Mesenchymal stem cell (in vitro differentiated cells and primary cell): ENCODE results near the gene DLEC1.
A peak's percentile ranks its signal among the peaks of the same experiment; 100 is the strongest.

Source experiments
- DNase-seq: peaks from one replicate; pipeline ENCODE4 v3.0.0-alpha.2; 2013
- H2AFZ ChIP-seq: one replicate; pipeline ENCODE4 v1.6.1; 2013; ENCODE audit warnings: low read depth, mild to moderate bottlenecking, control low read depth, inconsistent platforms, low read length, moderate library complexity
- H2AK5ac ChIP-seq: 2 replicates; pipeline ENCODE4 v1.6.1; 2013; ENCODE audit warnings: low read length, moderate library complexity, mild to moderate bottlenecking, inconsistent platforms; ENCODE audit not compliant: severe bottlenecking
- H2BK120ac ChIP-seq: one replicate; pipeline ENCODE4 v1.6.1; 2013; ENCODE audit warnings: low read depth, mild to moderate bottlenecking, inconsistent platforms, low read length, moderate library complexity
- H2BK12ac ChIP-seq, 2 experiments: one replicate each; pipeline ENCODE4 v1.6.1; 2013; ENCODE audit warnings: inconsistent platforms in 2 of 2, low read length in 2 of 2, mild to moderate bottlenecking in 2 of 2, moderate library complexity in 2 of 2, control low read depth in 1 of 2
- H2BK15ac ChIP-seq: one replicate; pipeline ENCODE4 v1.6.1; 2013; ENCODE audit warnings: mild to moderate bottlenecking, low read depth, inconsistent platforms; ENCODE audit not compliant: poor library complexity, severe bottlenecking
- H2BK5ac ChIP-seq: 2 replicates; pipeline ENCODE4 v1.6.1; 2013; ENCODE audit warnings: low read depth, mild to moderate bottlenecking, low read length, control low read depth, inconsistent platforms; ENCODE audit not compliant: poor library complexity, severe bottlenecking
- H3K14ac ChIP-seq, 2 experiments: one replicate each; pipeline ENCODE4 v1.6.1; 2013; ENCODE audit warnings: inconsistent platforms in 2 of 2, low read length in 2 of 2, control low read depth in 1 of 2, mild to moderate bottlenecking in 1 of 2, moderate library complexity in 1 of 2
- H3K18ac ChIP-seq, 2 experiments: one replicate each; pipeline ENCODE4 v1.6.1; 2013; ENCODE audit warnings: inconsistent platforms in 2 of 2, low read length in 2 of 2, control low read depth in 1 of 2, low read depth in 1 of 2, mild to moderate bottlenecking in 1 of 2
- H3K23ac ChIP-seq, 2 experiments: one replicate each; pipeline ENCODE4 v1.6.1; 2013; ENCODE audit warnings: inconsistent platforms in 2 of 2, low read length in 2 of 2, mild to moderate bottlenecking in 2 of 2, moderate library complexity in 2 of 2, control low read depth in 1 of 2
- H3K27ac ChIP-seq: 2 replicates; pipeline ENCODE4 v1.5.1; 2013; ENCODE audit warnings: mild to moderate bottlenecking, moderate library complexity, low read length, control low read depth, inconsistent platforms; ENCODE audit not compliant: poor library complexity, severe bottlenecking
- H3K27me3 ChIP-seq, 2 experiments: 2 replicates each; pipeline versions ENCODE4 v1.6.1 to v1.7.0; 2013; ENCODE audit warnings: low read length in 2 of 2, mild to moderate bottlenecking in 2 of 2, moderate library complexity in 2 of 2, control low read depth in 1 of 2, inconsistent platforms in 1 of 2; ENCODE audit not compliant: control insufficient read depth in 1 of 2, insufficient read depth in 1 of 2
- H3K36me3 ChIP-seq, 2 experiments: 2 replicates each; pipeline versions ENCODE4 v1.6.1 to v1.7.0; 2013; ENCODE audit warnings: low read length in 2 of 2, control low read depth in 1 of 2, inconsistent platforms in 1 of 2, low read depth in 1 of 2, mild to moderate bottlenecking in 1 of 2; ENCODE audit not compliant: insufficient read depth in 2 of 2, control insufficient read depth in 1 of 2
- H3K4ac ChIP-seq, 2 experiments: one replicate each; pipeline ENCODE4 v1.6.1; 2013; ENCODE audit warnings: inconsistent platforms in 2 of 2, low read length in 2 of 2, mild to moderate bottlenecking in 2 of 2, moderate library complexity in 2 of 2, control low read depth in 1 of 2, low read depth in 1 of 2
- H3K4me1 ChIP-seq: 2 replicates; pipeline ENCODE4 v1.6.1; 2013; ENCODE audit warnings: low read depth, low read length, control low read depth; ENCODE audit not compliant: control insufficient read depth, insufficient read depth
- H3K4me2 ChIP-seq: 2 replicates; pipeline ENCODE4 v1.6.1; 2013; ENCODE audit warnings: low read length, mild to moderate bottlenecking, inconsistent platforms; ENCODE audit not compliant: poor library complexity, severe bottlenecking
- H3K4me3 ChIP-seq, 2 experiments: 2 replicates each; pipeline versions ENCODE4 v1.5.1 to v1.7.0; 2013; ENCODE audit warnings: low read length in 2 of 2, mild to moderate bottlenecking in 2 of 2, control low read depth in 1 of 2, low read depth in 1 of 2; ENCODE audit not compliant: insufficient read depth in 1 of 2
- H3K79me1 ChIP-seq: replicated peaks from 2 replicates; pipeline ENCODE4 v1.6.1; 2013; ENCODE audit warnings: mild to moderate bottlenecking, control low read depth, low read length, inconsistent platforms; ENCODE audit not compliant: poor library complexity, severe bottlenecking
- H3K9ac ChIP-seq: 2 replicates; pipeline ENCODE4 v1.7.0; 2013; ENCODE audit warnings: mild to moderate bottlenecking, low read length, moderate library complexity
- H3K9me3 ChIP-seq: 2 replicates; pipeline ENCODE4 v1.7.0; 2013; ENCODE audit warnings: mild to moderate bottlenecking, low read length; ENCODE audit not compliant: control insufficient read depth
- H4K8ac ChIP-seq: one replicate; pipeline ENCODE4 v1.6.1; 2013; ENCODE audit warnings: inconsistent platforms, mild to moderate bottlenecking, low read length, moderate library complexity
- H4K91ac ChIP-seq: one replicate; pipeline ENCODE4 v1.6.1; 2013; ENCODE audit warnings: mild to moderate bottlenecking, low read length, inconsistent platforms
- WGBS: methylation state at CpG from one replicate; pipeline ENCODE4 v1.1.7; 2013; ENCODE audit warnings: mixed read lengths; 5-methylcytosine and 5-hydroxymethylcytosine counted together

The DLEC1 gene

GRCh38 chr3:38137615-38138348 lies 98.8 kb downstream of the DLEC1 start:
- peak overlapping the region; percentile 73 for H2BK15ac ChIP-seq
- H4K8ac ChIP-seq: peak overlapping the region; percentile 97
- peak overlapping the region; percentile 86 for H3K4me2 ChIP-seq
- peak overlapping the region in 1 of 2 experiments; percentile 79 for H3K23ac ChIP-seq
- peaks cover 33 to 50% of the 10 kb centered on the region in 2 experiments for H3K36me3 ChIP-seq
- peaks cover 31% of the 10 kb centered on the region for H3K4me1 ChIP-seq
- peak overlapping the region in 1 of 2 experiments; percentile 56 for H3K14ac ChIP-seq
- 31% methylated on average over 22 of the region's 22 CpGs for WGBS
- peak overlapping the region; percentile 58 to 75 for H3K18ac ChIP-seq
- H2BK12ac ChIP-seq: peak overlapping the region in 1 of 2 experiments; percentile 70
- H3K27me3 ChIP-seq: no peaks in the 10 kb centered on the region
- no peak overlapping the region for H2BK5ac ChIP-seq
- no peak for DNase-seq
- H3K9me3 ChIP-seq: no peaks in the 10 kb centered on the region
- peak overlapping the region; percentile 57 for H2AK5ac ChIP-seq
- peak overlapping the region; percentile 15 to 82 for H3K4ac ChIP-seq
- H2BK120ac ChIP-seq: peak overlapping the region; percentile 69
- H2AFZ ChIP-seq: peak overlapping the region; percentile 60
- H4K91ac ChIP-seq: peak overlapping the region; percentile 89
- H3K9ac ChIP-seq: peak overlapping the region; percentile 91
- H3K4me3 ChIP-seq: peak overlapping the region; percentile 56 to 95
- H3K79me1 ChIP-seq: peaks cover 32% of the 10 kb centered on the region
- peak overlapping the region; percentile 88 for H3K27ac ChIP-seq

DNA sequence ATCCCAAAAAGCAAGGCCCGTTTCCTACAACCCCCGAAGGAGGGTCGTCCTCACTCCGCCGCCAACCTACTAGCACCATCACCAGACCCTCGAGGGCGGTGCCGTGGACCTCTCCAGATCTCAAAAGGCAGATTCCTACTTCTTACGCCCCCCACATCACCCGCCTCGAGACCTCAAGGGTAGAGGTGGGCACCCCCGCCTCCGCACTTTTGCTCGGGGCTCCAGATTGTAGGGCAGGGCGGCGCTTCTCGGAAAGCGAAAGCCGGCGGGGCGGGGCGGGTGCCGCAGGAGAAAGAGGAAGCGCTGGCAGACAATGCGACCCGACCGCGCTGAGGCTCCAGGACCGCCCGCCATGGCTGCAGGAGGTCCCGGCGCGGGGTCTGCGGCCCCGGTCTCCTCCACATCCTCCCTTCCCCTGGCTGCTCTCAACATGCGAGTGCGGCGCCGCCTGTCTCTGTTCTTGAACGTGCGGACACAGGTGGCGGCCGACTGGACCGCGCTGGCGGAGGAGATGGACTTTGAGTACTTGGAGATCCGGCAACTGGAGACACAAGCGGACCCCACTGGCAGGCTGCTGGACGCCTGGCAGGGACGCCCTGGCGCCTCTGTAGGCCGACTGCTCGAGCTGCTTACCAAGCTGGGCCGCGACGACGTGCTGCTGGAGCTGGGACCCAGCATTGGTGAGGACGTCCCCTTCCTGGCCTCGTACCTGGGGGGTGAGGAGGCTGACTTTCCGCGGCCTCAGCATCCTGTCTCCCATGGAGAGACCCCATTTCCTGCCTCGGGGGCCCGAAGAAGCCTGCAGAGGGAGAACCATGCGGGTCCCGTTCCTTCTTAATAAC lies 99.6 kb downstream of the DLEC1 start, which contains the start of gene MYD88:
MYD88 (plus strand) TSS at position 313 of the 842 bp plus-strand sequence; CDS start at position 353, 40 bp downstream.
- peak within 1 kb of the TSS; percentile 82 to 88 for H3K4ac ChIP-seq
- peak within 1 kb of the TSS; percentile 73 for H2BK15ac ChIP-seq
- H3K18ac ChIP-seq: peak within 1 kb of the TSS; percentile 58 to 99
- peak within 1 kb of the TSS; percentile 57 for H2AK5ac ChIP-seq
- no peaks in the 10 kb centered on the region for H3K27me3 ChIP-seq
- peak within 1 kb of the TSS; percentile 72 for H2AFZ ChIP-seq
- peak within 1 kb of the TSS in 1 of 2 experiments; percentile 94 for H3K14ac ChIP-seq
- H2BK12ac ChIP-seq: peak within 1 kb of the TSS in 1 of 2 experiments; percentile 81
- peak within 1 kb of the TSS in 1 of 2 experiments; percentile 79 for H3K23ac ChIP-seq
- H4K8ac ChIP-seq: peak within 1 kb of the TSS; percentile 97
- H3K36me3 ChIP-seq: peaks cover 31 to 42% of the 10 kb centered on the region in 2 experiments
- H3K4me1 ChIP-seq: peaks cover 29% of the 10 kb centered on the region
- DNase-seq: peak; percentile 80
- H3K4me3 ChIP-seq: peak within 1 kb of the TSS; percentile 78 to 95
- no peaks in the 10 kb centered on the region for H3K9me3 ChIP-seq
- H3K79me1 ChIP-seq: peaks cover 28% of the 10 kb centered on the region
- H4K91ac ChIP-seq: peak within 1 kb of the TSS; percentile 89
- peak within 1 kb of the TSS; percentile 86 for H3K4me2 ChIP-seq
- 4% methylated on average over 62 of the region's 65 CpGs for whole genome bisulfite sequencing
- peak within 1 kb of the TSS; percentile 91 for H3K9ac ChIP-seq
- H2BK120ac ChIP-seq: peak within 1 kb of the TSS; percentile 69
- H3K27ac ChIP-seq: peak within 1 kb of the TSS; percentile 88
- peak within 1 kb of the TSS; percentile 2 for H2BK5ac ChIP-seq

DNA sequence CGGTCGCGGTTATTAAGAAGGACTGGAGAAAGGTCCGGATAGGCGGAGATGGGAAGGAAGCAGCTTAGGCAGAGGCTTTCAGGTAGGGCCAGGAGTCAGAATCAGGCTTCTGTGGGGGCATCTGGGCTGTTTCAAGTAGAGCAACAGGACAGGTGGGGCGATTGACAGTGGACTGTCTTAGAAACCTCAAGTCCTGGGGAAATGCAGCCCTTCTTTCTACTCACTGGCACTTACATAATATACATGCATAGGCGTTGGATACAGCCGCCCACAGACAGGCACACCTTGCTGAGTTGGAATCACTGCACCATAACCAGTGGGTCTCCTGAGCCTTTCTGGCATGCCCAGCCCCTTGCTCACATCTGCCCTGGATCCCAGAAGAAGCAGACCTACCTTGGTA lies 100.2 kb downstream of the DLEC1 start:
- no peaks in the 10 kb centered on the region for H3K27me3 ChIP-seq
- 17% methylated on average over 8 of the region's 8 CpGs for WGBS
- H2AFZ ChIP-seq: no peak overlapping the region
- H2BK5ac ChIP-seq: no peak overlapping the region
- H2BK12ac ChIP-seq: no peak overlapping the region
- H4K8ac ChIP-seq: peak overlapping the region; percentile 97
- peaks cover 26% of the 10 kb centered on the region for H3K4me1 ChIP-seq
- no peak overlapping the region for H3K27ac ChIP-seq
- H3K18ac ChIP-seq: peak overlapping the region; percentile 58 to 99
- no peak overlapping the region for H3K23ac ChIP-seq
- DNase-seq: no peak
- no peak overlapping the region for H2BK120ac ChIP-seq
- H3K79me1 ChIP-seq: peaks cover 22% of the 10 kb centered on the region
- peak overlapping the region in 1 of 2 experiments; percentile 82 for H3K4ac ChIP-seq
- H2AK5ac ChIP-seq: no peak overlapping the region
- peak overlapping the region in 1 of 2 experiments; percentile 42 for H3K14ac ChIP-seq
- H3K4me3 ChIP-seq: peak overlapping the region; percentile 78 to 95
- H3K4me2 ChIP-seq: peak overlapping the region; percentile 86
- peak overlapping the region; percentile 91 for H3K9ac ChIP-seq
- H3K9me3 ChIP-seq: no peaks in the 10 kb centered on the region
- peak overlapping the region; percentile 37 for H2BK15ac ChIP-seq
- H3K36me3 ChIP-seq: peaks cover 25 to 35% of the 10 kb centered on the region in 2 experiments
- no peak overlapping the region for H4K91ac ChIP-seq
